H1 (cell line): ENCODE results near the gene ETNK1. TPM values are rescaled to one million over a fixed set of nuclear protein-coding genes. Genes with fewer than 3 reads are reported as not detected.

Experiments used
- ASH2L ChIP-seq: fragments of 200-600, 300-600 bp; sonication (generic); IDR thresholded peaks from one replicate; pipeline ENCODE4 v1.7.1; 2017; ENCODE audit warnings: low read length
- CEBPB ChIP-seq: IDR thresholded peaks from 2 replicates; pipeline ENCODE4 v1.6.1; 2012; ENCODE audit warnings: low read depth, low read length
- CHD7 ChIP-seq: fragments of 300-600 bp; sonication (generic); IDR thresholded peaks from 2 replicates; pipeline ENCODE4 v1.7.1; 2012; ENCODE audit warnings: low read length, moderate library complexity, mild to moderate bottlenecking, inconsistent platforms; ENCODE audit not compliant: insufficient replicate concordance
- CTBP2 ChIP-seq: IDR thresholded peaks from 2 replicates; pipeline ENCODE4 v1.7.0; 2011; ENCODE audit warnings: borderline replicate concordance, mild to moderate bottlenecking, moderate library complexity, mixed read lengths, low read length; ENCODE audit not compliant: insufficient read depth, insufficient read length
- GTF2F1 ChIP-seq: IDR thresholded peaks from 2 replicates; pipeline ENCODE4 v1.6.1; 2012; ENCODE audit warnings: low read depth, low read length, improper control_type of control experiment, borderline replicate concordance
- KDM5A ChIP-seq: fragments of 200-600 bp; IDR thresholded peaks from 2 replicates; pipeline ENCODE4 v1.7.1; 2012; ENCODE audit warnings: mild to moderate bottlenecking, low read length, inconsistent platforms, mixed read lengths
- SIRT6 ChIP-seq: IDR thresholded peaks from one replicate; pipeline ENCODE4 v1.7.1; 2012; ENCODE audit warnings: low read length, inconsistent platforms
- SIX5 ChIP-seq: IDR thresholded peaks from 2 replicates; pipeline ENCODE4 v1.6.1; 2011; ENCODE audit warnings: mild to moderate bottlenecking, low read depth, low read length
- TBP ChIP-seq: IDR thresholded peaks from 2 replicates; pipeline ENCODE4 v1.6.1; 2011; ENCODE audit warnings: low read depth, low read length, improper control_type of control experiment
- polyA plus RNA-seq, 7 experiments: library from polyadenylated mRNA; depleted of rRNA in 3 of 7; stranded (reverse) in 5 of 7; unstranded in 2 of 7; fragments of >200 nt in 5 of 7; fragments of 200-250 nt in 2 of 7; gene quantifications; 1 replicate in 5 of 7; 2 replicates in 1 of 7; 4 replicates in 1 of 7; pipeline versions ENCODE4 v1.2.1 to v1.2.3, GENCODE V29; 2011 to 2013; ENCODE audit warnings: missing spikeins in 2 of 7, mixed read lengths in 2 of 7
- total RNA-seq: library from RNA; stranded (reverse); fragmentation: NEBNext Ultra II Directional; extraction: Animal tissue kit (Norgen Biotek cat#: 25700); gene quantifications from 2 replicates; pipeline ENCODE4 v1.2.1, GENCODE V29; 2021

The ETNK1 gene
- total and polyA plus RNA-seq, 2 of the 8 experiments (the other 6 are each of a cell fraction or from before 2014, with no cell fraction given): 11.6 to 82.7 TPM

GRCh38 chr12:22576065-22576464 is 48.9 kb upstream of the ETNK1 start (continued):
- TF ChIP-seq CHD7 (no peak), SIX5 (no peak), SIRT6 (no peak), CTBP2 (no peak), CEBPB (no peak), ASH2L (no peak), TBP (no peak), KDM5A (no peak), GTF2F1 (no peak)
